SKM-1 (cell line): ENCODE results near the gene NCMAP.
"Not testable (repeated sequence)": the region's sequence is repeated elsewhere in the genome, so short reads cannot be mapped to it uniquely, and the experiment has no call there.

Source experiments
- DNase-seq: peaks from one replicate; lab custom pipeline; 2025; ENCODE audit not compliant: unreplicated experiment; lab: John Stamatoyannopoulos, UW

Gene NCMAP

DNA sequence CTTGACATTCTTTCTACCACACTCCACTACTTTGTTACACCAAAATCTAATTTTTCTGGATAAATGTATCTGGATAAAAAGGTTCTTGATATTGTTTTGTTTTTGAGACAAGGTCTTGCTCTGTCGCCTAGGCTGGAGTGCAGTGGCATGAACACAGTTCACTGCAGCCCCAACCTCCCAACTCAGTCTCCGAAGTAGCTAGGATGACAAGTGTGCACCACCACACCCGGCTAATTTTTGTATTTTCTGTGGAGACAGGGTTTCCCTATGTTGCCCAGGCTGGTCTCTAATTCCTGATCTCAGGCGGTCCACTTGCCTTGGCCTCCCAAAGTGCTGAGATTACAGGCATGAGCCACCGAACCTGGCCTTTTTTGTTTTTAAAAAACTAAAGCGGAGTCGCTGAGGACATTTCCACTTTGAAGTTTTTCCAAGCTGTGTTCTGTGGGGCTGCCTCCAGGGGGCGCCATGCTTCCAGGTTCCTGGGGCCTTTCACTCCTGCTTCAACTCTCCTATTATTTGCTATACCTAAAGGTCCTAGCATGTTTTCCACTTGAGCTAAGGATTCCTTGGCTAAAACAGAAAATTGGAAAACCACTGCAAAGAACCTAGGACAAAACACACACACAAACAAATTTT, 14.1 kb upstream of the NCMAP start:
- no peak for DNase-seq

DNA sequence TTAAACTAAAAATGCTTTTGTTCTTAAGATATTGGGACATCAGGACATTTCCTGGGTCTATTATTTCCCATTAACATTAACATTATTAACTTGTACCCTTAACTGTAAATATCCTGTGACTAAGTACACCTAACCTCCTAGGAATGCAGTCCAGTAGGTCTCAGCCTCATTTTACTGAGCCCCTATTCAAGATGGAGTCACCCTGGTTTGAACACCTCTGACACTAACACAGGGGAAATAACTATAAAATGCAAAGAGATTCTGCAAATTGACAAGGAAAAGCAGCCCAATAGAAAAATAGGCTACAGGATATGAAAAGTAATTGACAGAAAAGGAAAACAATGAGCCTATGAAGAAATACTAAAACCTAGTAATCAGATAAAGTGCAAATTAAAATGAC, 11.6 kb upstream of the NCMAP start:
- DNase-seq = no peak

- no peak for DNase-seq
These were observed 10.2 kb upstream of the NCMAP start for GRCh38 chr1:24545662-24546061.

- no peak for DNase-seq
These were observed 8.7 kb upstream of the NCMAP start for GRCh38 chr1:24547195-24547594.

GRCh38 chr1:24548070-24548469, 7.8 kb upstream of the NCMAP start:
- DNase-seq = no peak

DNA sequence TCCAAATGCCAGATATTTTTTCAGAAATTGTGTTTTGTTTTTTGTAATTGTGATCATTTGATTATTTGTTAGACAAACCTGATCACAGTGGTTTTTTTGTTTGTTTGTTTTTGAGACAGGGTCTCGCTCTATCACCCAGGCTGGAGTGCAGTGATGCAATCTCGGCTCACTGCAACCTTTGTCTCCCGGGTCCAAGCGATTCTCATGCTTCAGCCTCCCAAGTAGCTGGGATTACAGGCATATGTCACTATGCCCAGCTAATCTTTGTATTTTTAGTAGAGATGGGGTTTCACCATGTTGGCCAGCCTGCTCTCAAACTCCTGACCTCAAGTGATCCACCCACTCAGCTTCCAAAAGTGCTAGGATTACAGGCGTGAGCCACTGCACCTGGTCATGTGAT, 6.7 kb upstream of the NCMAP start:
- DNase-seq = not testable (repeated sequence)

DNA sequence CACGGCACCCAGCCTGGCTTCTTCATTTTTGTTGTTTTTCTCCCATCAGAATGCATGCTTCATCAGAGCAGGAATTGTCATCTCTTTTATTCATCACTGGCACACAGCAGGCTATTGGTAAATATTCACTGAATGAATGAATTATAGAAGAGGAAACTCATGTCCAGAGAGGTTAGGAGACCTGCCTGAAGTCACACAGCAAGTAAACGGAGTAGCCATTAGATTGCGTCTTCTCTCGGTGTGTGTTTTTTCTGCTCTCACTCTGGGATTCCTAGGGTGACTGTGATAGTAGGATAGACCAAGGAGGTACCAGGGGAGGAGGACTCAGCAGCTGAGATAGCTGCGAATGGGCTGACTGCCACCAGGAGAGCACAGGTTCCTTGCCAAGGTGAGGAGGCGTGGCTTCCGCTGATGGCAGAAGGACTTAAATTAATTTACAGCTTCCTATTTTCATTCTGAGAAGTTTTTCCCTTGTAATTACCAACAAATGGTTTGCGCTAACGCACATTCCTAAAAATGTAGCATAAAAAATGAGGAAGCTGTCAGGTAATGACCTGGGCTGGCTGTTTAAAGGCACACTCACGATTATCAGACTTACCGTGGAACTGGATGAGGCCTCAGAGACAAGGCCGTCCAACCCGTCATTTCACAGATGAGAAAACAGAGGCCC, 4.5 kb upstream of the NCMAP start:
- no peak for DNase-seq

GRCh38 chr1:24551960-24552571, 3.8 kb upstream of the NCMAP start:
- no peak for DNase-seq

DNA sequence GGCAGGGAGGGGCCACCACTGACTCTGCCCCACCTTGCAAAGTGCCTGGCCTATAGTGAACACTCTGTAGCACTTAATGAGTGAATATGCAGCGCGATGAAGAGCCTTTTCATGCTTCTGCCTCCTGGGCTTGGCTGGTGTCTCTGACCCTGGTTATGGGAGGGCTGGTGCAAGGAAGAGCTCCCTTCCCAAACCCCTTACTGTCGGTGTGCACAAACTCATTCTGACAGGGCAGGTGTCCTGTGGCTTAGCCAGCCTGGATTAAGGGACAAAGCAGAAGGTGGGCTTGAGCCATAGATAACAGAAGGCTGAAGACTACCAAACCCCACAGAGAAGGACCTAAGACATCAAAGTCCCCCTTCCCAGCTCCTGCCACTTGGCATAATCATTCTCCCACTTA, 2.0 kb upstream of the NCMAP start:
- DNase-seq = no peak

DNA sequence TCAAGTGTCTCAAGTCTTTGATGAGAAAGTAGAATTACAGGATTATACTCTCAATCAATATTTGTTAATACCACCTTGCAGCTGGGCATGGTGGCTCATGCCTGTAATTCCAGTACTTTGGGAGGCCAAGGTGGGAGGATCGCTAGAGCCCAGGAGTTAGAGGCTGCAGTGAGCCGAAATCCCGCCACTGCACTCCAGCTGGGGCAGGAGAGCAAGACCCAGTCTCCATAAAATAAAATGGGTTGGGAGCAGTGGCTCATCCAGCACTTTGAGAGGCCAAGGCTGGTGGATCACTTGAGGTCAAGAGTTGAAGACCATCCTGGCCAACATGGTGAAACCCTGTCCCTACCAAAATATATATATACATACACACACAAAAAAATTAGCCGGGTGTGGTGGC, 1.2 kb upstream of the NCMAP start:
- no peak for DNase-seq

- no peak for DNase-seq
These were observed 518 bp downstream of the NCMAP start for GRCh38 chr1:24556414-24556795.

DNA sequence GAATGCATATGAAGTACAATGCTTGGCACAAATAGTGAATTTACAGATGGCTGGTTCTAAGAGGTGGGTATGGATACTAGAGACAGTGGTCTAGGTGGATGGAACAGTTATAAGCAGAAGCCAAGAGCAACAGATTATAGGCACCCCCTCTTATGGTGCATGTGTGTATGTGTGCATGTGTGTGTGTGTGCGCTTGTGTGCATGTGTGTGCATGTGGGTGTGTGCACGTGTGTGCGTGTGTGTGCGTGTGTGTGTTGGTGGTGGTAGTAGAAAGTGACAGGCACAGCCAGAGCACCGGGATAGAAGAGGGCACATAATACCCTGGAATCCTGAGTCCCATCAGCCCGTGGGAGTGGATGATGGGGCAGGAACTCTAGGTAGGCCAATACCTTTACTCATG, 1.3 kb downstream of the NCMAP start:
- DNase-seq = no peak

DNA sequence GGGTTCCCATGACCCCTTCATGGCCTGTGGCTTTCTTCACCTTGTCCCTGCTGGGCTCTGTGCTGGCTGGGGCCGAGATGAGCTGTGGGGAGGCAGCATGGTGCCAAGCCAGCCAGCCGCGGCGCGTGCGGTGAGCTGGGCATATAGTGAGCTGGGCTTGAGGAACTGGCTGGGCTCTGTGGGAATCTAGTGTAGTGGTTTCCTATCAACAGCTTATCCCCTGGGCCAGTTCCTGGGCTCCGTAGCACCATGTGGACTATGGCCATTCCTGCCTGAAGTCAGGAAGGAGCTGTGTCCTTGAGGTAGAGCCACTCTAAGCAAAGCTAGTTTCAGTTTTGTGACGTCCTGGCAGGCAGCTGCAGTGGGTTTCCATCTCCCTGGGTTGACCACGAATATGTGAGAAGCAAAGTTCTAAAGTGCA, 1.8 kb downstream of the NCMAP start:
- no peak for DNase-seq

DNA sequence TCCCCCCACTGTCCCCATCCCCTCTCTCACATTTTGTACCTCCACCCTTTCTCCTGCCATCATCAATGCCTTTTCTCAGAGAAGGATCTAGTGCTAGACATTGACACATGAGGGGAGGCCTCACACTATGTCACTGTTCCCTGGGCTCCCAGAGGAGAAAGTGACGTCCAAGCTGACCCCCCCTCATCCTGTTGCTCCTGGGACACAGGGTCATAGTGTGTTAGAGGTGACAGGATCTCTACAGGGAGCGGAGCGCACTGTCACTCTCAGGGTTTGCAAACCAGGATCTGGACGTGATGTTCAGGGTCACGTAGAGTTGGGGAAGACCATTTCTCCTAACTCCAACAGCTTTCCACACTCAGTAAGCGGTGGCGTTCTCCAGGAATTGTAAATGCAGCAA, 2.6 kb downstream of the NCMAP start:
- no peak for DNase-seq

GRCh38 chr1:24558902-24559791, 3.3 kb downstream of the NCMAP start:
- DNase-seq = no peak

GRCh38 chr1:24560361-24560760, 4.5 kb downstream of the NCMAP start:
- DNase-seq = no peak

DNA sequence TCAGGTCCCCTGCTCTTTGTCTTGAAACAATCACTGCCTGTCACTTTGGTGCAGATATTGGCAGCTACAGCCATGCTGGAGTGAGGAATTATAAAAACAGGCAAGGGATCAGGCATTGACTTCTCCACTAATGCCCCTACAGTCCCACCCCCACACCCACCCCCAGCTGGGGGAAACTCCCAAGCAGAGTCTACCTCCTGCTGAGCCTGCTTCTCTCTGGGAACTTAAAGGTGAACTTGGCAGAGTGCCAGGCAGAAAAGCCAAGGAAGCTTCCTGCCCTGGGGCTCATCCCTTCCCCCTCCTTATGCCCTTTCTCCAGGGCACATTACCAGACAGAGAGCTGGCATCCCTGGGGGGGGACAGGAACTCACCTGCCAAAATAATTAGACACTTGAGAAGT, 6.7 kb downstream of the NCMAP start:
- DNase-seq = no peak

- DNase-seq = no peak
These were observed 8.8 kb downstream of the NCMAP start for GRCh38 chr1:24564695-24565094.

- DNase-seq = no peak
These were observed 10.5 kb downstream of the NCMAP start for GRCh38 chr1:24566236-24566867.

- DNase-seq = no peak
These were observed 12.0 kb downstream of the NCMAP start for GRCh38 chr1:24567792-24568388.

- no peak for DNase-seq
These were observed 12.6 kb downstream of the NCMAP start for GRCh38 chr1:24568475-24568874.
